GM19238 (cell line): ENCODE measurements around the gene CTPS1.

Experiments
- DNase-seq: peaks from one replicate; pipeline ENCODE4 v3.0.0; 2011; ENCODE audit warnings: low spot score; ENCODE audit not compliant: insufficient read length

The CTPS1 gene

DNA sequence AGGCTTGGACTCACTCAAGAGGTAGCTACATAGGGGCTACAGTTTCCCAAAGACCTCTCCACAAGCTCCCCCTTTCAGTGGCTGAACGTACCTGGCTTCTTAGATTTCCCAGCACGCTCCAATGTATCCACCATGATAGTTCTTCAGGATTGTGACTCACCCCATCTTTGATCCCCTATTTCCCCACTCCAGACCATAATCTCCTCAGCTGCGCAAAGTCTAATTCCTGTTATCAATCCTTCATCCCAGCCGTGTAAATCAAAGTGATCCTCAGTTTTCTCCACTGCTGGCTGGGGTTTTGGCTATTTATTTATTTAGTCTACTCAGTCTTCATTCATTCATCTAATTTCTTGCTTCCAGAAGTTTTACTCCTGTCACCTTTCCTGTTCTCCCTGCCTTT is 13.1 kb upstream of the CTPS1 start:
- DNase-seq = no peak

DNA sequence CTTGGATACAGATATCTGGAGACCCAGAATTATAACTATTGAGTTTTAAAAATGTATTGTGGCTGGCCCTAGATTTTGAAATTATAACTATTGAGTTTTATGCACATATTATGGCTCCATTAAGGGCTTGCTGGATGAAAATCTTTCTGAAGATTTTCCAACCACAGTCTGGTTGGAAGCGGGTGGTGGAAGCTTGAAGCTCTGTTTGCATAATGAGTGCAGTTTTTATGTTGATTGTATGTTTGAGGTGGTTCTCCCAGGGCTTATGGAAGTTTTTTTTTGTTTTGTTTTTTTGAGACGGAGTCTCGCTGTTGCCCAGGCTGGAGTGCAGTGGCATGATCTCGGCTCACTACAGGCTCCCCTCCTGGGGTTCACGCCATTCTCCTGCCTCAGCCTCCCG is 10.1 kb upstream of the CTPS1 start:
- DNase-seq = no peak

DNA sequence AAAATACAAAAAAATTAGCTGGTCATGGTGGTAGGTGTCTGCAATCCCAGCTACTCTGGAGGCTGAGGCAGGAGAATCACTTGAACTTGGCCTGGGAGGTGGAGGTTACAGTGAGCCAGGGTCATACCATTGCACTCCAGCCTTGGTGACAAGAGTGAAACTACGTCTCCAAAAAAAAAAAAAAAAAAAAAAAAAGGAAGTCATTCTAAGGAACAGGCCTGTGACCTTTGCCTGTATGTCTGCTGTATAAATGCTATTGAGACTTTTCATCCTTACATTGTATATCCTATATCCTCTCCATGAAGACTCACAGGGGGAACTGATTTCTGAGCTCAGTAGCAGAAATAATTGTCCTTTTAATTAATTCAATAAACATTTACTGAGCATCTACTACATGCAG is 7.5 kb upstream of the CTPS1 start:
- no peak for DNase-seq

DNA sequence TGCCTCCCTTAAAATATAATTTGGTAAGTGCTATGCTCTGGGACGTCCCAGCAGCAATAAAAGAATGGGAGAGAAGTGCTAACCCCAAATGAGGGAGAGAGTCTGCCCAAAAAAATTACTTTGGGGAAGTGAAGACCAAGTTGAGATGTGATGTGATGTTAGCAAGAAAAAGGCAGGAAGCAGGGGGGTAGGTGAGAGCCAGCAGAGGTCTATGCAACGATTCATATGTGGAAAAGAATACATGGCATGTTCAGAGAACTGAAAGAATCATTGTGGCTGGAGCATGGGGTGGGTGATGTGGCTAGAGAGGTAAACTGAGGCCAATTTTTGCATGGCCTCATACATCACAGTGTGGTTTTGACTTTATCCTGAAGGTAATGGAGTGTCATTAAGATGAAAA is 5.6 kb upstream of the CTPS1 start:
- no peak for DNase-seq

DNA sequence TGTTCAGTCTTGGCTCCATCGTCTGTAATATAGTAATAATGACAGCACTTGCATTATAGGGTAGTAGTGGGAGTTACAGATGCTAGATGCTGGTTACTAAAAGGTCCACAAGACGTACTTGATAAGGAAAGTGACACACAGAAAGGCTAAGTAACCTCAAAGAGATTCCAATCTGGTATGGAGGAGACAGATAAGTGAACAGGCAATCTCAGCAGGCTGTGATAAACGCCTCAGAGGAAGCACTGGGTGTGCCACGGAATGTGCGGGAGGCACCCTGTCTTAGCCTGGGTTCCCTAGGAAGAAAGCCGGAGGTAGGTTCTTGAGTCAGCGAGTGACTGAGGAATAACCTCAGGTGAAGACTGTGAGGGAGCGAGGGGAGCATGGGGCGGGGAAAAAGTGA is 4.6 kb upstream of the CTPS1 start:
- DNase-seq = no peak

DNA sequence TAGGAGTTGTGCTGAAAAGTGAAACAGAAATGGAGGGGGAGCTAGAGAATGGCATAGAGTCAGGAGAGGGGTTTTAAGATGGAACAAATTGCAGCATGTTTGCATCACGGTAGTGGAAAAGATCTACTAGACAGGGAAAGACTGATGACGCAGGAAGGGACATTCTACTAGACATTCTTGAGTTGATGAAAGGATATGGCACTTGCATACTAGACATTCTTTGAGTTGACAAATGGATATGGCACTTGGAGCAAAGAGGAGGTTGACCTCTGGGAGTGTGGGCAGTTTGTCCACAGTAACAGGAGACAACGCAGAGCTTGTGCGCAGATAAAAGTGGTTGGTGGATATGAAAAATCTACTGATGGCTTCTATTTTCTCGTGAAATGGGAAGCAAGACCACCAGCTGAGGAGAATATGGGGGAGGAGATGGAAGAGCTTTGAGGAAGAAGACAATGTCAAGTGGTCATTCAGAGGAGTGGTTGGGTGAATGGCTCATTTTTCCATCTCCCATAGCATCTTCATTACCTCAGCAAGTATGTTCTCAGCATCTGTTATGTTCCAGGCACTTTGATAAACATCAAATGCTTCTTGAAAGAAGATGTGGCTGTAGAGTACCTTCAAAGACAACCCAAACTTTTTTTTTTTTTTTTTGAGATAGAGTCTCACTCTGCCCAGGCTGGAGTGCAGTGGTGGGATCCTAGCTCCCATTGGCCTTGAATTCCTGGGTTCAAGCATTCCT is 2.4 kb upstream of the CTPS1 start:
- DNase-seq = no peak

DNA sequence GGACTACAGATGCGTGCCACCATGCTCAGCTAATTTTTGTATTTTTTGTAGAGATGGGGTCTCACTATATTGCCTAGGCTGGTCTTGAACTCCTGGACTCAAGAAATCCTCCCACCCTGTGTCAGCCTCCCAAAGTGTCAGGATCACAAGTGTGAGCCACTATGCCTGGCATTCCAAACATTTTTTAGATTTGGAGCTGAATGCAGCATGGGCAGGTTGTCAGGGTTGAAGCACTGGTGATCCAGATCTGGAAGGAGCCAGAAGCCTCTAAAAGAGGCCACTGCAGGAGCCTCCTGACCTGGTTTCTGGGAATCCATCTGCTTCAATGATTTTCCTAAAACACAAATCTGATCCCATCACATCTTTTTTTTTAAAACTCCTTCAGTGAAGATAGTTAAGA is 1.8 kb upstream of the CTPS1 start:
- DNase-seq = no peak

DNA sequence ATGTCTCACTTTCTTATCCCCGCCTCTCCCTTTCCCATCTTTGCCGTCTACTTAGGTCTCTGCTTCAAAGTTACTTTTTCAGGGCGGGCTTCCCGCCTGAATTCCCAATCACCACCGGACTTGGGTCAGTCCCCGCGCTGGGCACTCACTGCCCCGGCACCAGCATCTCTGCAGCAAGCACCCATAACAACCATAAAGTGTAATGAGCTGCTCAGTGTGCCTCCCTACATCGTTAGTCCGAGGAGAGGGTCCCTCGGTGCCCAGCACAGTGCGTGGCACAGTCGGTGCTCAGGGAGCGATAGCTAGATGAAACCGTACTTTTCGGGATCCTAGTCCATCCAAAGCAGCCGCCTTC is 633 bp upstream of the CTPS1 start:
- no peak for DNase-seq

DNA sequence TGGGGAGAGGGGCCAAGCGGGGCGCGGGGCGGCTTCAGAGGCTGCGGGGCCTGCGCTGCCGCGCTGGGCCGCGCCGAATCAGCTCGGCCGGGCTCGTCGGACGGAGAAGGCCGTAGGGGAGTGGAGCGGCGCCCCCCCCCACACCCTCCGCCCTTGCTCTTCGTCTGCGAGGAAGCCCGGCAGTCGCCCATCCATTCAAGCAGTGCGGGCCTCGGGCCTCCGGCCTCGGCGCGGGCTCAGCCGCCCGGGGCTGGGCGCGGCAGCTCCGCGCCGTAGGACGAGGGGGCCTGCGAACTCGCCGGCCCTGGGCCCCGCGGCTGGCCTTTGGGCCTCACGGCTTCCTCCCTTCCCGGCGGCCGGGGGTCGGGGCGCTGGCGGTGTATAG is 564 bp downstream of the CTPS1 start:
- DNase-seq = peak; percentile 35

DNA sequence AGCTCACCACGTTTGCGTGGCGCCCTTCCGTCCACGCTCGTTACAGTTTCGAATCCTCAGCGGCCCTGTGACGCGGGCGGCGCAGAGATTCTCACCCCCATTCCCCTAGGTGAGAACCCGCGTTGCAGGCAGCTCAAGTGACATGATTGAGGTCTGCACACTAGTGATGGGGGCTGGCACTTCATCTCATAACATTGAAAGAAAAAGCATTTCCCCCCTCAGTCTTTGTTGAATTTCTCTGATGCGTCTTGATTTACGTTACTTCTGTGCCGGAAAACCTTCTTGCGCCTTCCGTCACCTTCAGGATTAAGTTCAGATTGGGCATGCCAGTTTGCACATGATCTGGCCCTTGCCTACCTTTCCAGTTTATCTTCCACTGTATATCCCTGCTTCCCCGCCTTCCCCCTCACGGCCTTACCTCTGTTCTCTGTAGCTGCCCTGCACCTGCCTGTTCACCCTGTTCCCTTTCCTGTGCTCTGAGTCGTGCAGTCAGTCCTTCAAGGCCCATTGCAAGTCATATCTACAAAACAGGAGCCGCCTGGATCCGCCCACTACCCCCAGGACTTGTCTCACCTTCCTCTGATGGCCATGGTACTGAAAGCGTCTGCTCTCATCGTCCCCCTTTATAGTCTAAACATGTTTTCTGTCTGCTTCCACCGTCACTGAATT is 1.1 kb downstream of the CTPS1 start:
- DNase-seq = peak; percentile 30

DNA sequence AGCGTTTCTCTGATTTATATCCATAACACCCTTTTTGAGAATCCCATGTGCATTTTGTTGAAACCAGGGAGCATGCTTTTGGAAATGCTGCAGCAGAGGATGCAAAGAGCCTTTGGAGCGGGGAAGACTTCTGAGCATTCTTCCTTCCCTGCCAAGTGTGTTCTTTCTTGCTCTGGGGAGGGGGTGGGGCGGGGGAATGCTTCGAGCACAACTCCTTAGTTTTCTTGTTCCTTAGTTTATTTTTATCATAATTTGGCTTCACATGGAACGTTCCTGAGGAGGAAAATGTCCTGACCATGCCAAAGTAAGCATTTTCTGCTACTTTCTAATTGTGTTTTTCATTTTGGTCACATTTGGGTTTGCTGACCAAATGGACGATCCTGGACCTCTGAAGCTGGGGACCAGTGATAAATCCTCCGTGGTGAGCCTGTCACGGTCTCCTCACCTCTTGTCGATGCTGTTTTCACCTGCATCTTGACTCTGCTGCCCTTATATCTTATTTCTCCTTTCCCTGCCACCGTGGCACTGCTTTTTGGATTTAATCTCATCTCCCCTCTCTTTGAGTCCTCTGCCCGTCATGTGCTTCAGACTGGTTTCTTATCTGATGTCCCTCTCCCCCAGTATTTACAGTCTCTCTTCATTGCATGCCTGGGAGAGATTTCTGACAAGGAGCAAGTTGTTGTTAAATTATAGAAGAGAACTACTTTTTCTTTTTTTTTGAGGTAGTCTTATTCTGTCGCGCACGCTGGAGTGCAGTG is 2.4 kb downstream of the CTPS1 start:
- no peak for DNase-seq

DNA sequence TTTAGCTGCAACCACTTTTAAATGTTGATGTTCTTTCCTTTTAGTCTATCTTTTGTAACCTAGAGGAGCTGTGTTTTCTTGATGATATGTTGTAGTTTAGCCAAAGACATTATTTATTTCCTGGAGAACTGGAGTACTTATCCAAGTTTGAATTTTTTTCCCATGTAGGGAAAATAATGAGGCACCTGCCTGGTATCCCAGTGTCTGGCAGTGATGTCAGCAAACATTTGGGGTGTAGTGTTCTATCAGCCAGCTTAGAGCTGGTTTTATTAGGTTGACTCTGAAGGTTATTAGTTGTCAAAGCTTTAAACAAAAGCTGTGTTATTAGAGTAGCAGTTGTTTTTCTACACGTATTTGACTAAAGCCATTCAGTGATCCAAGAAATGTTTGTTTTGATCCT is 3.2 kb downstream of the CTPS1 start:
- DNase-seq = no peak

DNA sequence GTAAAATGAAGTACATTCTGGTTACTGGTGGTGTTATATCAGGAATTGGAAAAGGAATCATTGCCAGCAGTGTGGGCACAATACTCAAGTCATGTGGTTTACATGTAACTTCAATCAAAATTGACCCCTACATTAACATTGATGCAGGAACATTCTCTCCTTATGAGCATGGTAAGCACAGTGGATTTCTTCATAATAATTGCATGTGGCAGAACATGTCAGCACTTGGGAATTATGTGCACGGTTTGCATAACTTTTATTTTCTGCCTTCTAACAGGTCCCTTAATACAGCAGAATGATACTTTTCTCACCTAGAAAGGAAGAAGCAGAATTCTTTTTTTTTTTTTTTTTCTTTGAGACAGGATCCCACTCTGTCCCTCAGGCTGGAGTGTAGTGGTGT is 3.8 kb downstream of the CTPS1 start:
- DNase-seq = no peak

DNA sequence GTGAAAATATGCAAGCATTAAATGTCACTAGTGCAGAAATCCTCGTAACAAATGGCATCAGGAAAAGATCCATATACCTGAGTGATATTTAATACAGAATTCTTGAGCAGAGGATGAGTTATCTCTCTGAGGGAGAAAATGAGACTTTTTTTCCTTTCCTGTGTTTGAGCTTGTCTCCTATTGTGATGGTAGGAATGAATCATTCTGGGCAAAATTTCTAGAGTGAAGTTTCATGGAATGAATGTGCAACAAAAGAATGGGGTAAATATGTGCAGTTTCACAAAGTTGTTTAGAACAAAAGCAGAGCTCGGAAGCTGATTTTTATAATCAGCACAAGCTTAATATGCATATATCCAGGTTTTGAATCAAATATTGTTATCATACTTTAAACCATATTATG is 4.6 kb downstream of the CTPS1 start:
- no peak for DNase-seq

DNA sequence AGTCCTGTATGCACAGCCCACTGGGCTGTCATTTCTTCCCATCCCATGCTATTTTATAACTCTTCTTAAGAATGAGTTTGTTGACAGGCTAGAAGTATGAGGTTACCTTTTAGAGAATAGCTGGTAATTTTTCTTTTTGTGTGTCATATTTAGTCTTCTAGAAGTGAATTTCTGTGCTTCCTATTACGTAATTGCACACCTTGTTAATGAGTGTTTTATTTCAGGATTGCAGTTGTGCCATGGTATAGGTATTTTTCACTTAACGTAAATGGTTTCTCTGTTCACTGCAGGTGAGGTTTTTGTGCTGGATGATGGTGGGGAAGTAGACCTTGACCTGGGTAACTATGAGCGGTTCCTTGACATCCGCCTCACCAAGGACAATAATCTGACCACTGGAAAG is 5.0 kb downstream of the CTPS1 start:
- no peak for DNase-seq

DNA sequence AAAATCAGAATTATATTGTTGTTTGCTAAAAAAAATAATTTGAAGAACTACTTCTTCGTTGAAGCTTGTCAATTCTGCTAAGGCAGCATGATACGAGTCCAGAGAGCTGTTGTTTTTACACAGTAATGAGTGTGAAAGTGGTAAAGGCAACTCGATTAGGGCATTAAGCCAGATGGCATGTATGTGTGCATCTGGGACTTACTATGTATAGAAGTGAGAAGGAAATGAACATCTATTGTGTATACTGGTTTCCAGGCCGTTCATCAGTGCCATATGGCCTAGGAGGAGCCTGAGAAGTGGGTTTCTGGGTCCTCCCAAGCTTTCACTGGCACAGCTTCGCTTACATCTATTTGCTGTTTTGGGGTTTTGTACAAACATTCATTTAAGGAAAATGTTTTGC is 5.7 kb downstream of the CTPS1 start:
- no peak for DNase-seq

DNA sequence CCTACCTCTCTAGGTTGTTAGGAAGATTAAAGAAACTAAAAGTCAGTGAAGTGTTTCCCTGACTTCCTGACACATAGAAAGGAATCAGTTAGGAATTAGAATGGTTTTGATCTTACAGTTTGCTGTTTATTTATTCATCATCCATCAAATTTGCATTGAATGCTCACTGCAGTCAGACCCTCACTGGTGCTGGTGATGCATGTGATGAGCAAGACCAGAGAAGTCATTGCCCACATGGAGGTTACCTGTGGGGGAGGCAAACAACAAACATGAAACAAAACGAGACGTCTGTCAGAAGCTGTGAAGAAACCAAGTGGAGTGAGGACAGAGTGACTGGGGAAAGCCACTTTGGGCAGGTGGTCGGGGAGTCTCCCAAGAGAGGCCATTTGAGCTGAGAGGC is 6.4 kb downstream of the CTPS1 start:
- no peak for DNase-seq

DNA sequence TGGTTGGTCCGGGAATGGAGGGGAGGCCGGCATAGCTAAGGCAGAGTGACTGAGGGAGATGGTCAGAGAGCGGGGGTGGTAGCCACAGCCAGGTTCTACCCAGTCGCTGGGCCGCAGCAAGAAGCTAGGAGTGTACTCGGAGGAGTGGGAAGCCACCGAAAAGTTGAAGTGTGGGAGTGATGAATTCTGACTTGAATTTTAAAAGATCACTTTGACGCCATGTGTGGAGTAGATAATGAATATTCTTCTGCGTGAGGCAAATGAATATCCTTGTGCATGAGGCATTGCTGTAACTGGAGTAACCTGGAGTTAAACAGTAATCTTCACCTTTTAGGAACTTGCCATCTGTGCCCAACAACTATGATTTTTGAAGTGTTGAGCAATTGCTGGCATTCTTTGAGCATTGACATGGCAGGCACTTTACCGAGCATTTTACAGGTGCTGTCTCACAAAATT is 6.9 kb downstream of the CTPS1 start:
- no peak for DNase-seq

DNA sequence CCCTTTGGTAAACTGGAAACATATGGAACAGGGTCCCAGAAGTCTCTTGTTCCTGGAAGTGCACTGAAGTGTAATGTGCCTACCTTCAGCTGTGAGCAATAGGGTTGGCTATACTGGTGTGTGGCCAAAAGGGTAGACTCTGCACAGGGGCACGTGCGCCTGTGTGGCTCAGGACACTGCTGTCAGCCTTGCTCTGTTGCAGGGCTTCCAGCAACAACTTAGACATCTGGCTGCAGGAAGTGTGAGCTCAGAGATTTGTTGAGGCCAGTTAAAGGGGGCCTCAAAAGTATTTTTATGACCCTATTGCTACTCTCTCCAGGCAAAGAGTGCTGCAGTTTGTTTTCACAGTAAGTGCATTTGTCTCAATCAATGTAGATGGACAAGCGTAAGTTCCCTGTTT is 7.5 kb downstream of the CTPS1 start:
- DNase-seq = no peak

DNA sequence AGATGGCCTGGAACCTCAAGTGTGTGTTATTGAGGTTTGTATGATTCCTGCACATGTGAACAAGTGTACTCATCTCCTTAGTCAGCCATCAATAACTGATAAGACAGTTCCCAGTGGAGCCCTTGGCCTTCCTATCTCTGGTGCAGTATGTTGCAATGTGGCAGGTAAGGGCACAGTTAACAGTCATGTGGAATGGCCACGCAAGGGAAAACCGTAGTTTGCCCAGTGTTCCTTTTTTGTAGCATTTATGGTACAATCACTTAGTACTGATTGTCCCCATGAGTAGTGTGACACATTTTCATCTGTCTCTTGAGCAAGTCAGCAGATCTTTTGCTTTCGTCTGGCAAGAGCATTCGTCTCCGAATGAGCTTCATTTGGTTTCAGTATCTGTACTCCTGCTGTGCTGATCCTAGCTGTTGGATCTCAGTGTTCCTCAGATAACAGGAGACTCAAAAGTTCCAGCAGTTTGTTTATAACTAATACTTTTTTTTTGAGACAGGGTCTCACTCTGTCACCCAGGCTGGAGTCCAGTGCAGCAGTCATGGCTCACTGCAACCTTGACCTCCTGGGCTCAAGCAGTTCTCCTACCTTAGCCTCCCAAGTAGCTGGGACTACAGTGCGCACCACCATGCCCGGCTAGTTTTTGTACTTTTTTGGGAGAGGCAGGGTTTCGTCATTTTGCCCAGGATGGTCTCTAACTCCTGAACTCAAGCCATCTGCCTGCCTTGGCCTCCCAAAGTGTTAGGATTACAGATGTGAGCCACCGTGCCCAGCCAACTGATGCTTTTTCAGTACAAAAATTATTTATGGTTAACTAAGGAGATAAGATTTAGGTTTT is 8.2 kb downstream of the CTPS1 start:
- DNase-seq = no peak

DNA sequence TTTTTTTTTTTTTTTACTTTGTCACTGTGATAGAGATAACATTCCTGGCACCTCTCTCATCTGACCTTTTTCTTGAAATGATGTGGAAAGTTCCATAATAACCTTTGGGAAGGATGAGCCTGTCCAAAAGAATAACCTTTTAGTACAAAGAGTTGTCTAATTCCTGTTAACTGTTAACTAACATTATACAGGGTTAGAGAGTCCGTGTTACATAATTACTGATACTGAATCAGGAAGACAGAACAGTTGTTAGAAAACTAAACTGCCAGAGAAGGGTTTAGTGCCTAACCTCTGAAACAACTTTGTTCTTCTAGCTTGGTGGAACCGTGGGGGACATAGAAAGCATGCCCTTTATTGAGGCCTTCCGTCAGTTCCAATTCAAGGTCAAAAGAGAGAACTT is 8.8 kb downstream of the CTPS1 start:
- no peak for DNase-seq

DNA sequence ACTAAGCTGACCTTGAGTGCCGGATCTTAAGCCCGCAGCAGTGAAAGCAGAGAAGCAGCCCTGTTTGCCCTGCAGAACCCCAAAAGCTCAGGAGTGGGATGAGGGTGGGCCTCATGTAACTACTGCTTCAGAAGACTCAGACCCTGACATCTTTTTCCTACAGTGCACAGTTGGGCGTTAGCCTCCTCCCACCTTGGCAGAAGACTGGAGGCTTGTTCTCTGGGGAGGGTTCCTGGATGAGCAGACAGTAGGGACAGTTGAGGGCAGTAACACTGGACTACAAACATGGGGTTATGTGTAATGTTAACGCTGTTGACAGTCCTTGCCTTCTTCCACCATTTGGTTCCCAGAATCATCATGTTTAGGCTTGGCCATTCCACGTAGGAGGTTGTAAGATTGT is 9.6 kb downstream of the CTPS1 start:
- DNase-seq = no peak
